GM23338 (cell line): ENCODE measurements around the gene TUB. TPM values are rescaled to one million over a fixed set of nuclear protein-coding genes. Genes with fewer than 3 reads are reported as not detected.

Experiments used
- ATAC-seq: fragments of 200-7000 bp; cut with Tn5 transposase; 3 replicates; pipeline ENCODE4 v1.9.1; 2020
- DNase-seq: peaks from one replicate; pipeline ENCODE4 v3.0.0-alpha.2; 2015; ENCODE audit warnings: low spot score
- H2AFZ ChIP-seq: fragments of 200-600 bp; sonication (generic); 2 replicates; pipeline ENCODE4 v1.8.0; 2016; ENCODE audit warnings: antibody characterized with exemption, mild to moderate bottlenecking, moderate library complexity
- H3F3A ChIP-seq: fragments of 200-600 bp; sonication (generic); replicated peaks from 2 replicates; pipeline ENCODE4 v1.8.0; 2017; ENCODE audit warnings: antibody characterized with exemption, mixed run types, low read depth
- H3K27ac ChIP-seq: fragments of 200-600 bp; sonication (generic); 2 replicates; pipeline ENCODE4 v1.6.1; 2016; ENCODE audit warnings: low read depth
- H3K27me3 ChIP-seq: fragments of 200-600 bp; sonication (generic); 2 replicates; pipeline ENCODE4 v1.8.0; 2016; ENCODE audit warnings: mild to moderate bottlenecking, mixed run types, moderate library complexity; ENCODE audit not compliant: insufficient read depth
- H3K36me3 ChIP-seq: fragments of 200-600 bp; sonication (generic); 2 replicates; pipeline ENCODE4 v1.8.0; 2016; ENCODE audit warnings: mild to moderate bottlenecking; ENCODE audit not compliant: insufficient read depth
- H3K4me1 ChIP-seq: fragments of 200-600 bp; sonication (generic); 2 replicates; pipeline ENCODE4 v1.8.0; 2016; ENCODE audit warnings: mild to moderate bottlenecking, moderate library complexity; ENCODE audit not compliant: insufficient read depth
- H3K4me2 ChIP-seq: fragments of 200-600 bp; sonication (generic); 2 replicates; pipeline ENCODE4 v1.7.1; 2017; ENCODE audit warnings: mixed run types
- H3K4me3 ChIP-seq: fragments of 200-600 bp; sonication (generic); 2 replicates; pipeline ENCODE4 v1.6.1; 2016; ENCODE audit warnings: mixed run types
- H3K79me2 ChIP-seq: fragments of 200-600 bp; sonication (generic); replicated peaks from 2 replicates; pipeline ENCODE4 v1.8.0; 2017; ENCODE audit warnings: mild to moderate bottlenecking; ENCODE audit not compliant: insufficient read depth
- H3K9me2 ChIP-seq: fragments of 200-600 bp; sonication (generic); 2 replicates; pipeline ENCODE4 v1.8.0; 2017; ENCODE audit not compliant: insufficient read depth
- H4K20me1 ChIP-seq: fragments of 200-600 bp; sonication (generic); replicated peaks from 2 replicates; pipeline ENCODE4 v1.8.0; 2017; ENCODE audit warnings: mild to moderate bottlenecking; ENCODE audit not compliant: insufficient read depth
- H3K27ac Mint-ChIP-seq: 2 replicates; pipeline ENCODE4 v1.8.0; 2020; ENCODE audit warnings: inconsistent platforms, mild to moderate bottlenecking, moderate library complexity, mixed read lengths
- H3K27me3 Mint-ChIP-seq: 3 replicates; pipeline ENCODE4 v1.8.0; 2022; ENCODE audit warnings: low read depth, mild to moderate bottlenecking, moderate library complexity, mixed read lengths, inconsistent platforms; ENCODE audit not compliant: insufficient read depth, poor library complexity
- H3K36me3 Mint-ChIP-seq: 3 replicates; pipeline ENCODE4 v1.8.0; 2021; ENCODE audit warnings: low read depth, mild to moderate bottlenecking, inconsistent platforms, moderate library complexity, mixed read lengths
- H3K4me1 Mint-ChIP-seq: 3 replicates; pipeline ENCODE4 v1.8.0; 2020; ENCODE audit warnings: mild to moderate bottlenecking, inconsistent platforms, mixed read lengths
- H3K4me3 Mint-ChIP-seq: 3 replicates; pipeline ENCODE4 v1.8.0; 2021; ENCODE audit warnings: moderate library complexity, mild to moderate bottlenecking, inconsistent platforms, mixed read lengths
- H3K9me3 Mint-ChIP-seq: 3 replicates; pipeline ENCODE4 v1.8.0; 2020; ENCODE audit warnings: moderate library complexity, mild to moderate bottlenecking, inconsistent platforms, mixed read lengths
- EZH2 ChIP-seq: fragments of 200-600 bp; sonication (generic); IDR thresholded peaks from one replicate; pipeline ENCODE4 v1.8.0; 2017; ENCODE audit warnings: antibody characterized with exemption, mild to moderate bottlenecking, low read depth; ENCODE audit not compliant: unreplicated experiment
- EZH2phosphoT487 ChIP-seq: fragments of 200-600 bp; sonication (generic); IDR thresholded peaks from one replicate; pipeline ENCODE4 v1.8.1; 2018; ENCODE audit warnings: antibody characterized with exemption; ENCODE audit not compliant: unreplicated experiment
- NANOG ChIP-seq: IDR thresholded peaks from 2 replicates; pipeline ENCODE4 v1.6.1; 2016; ENCODE audit warnings: antibody characterized with exemption, borderline replicate concordance
- POLR2AphosphoS5 ChIP-seq: IDR thresholded peaks from 2 replicates; pipeline ENCODE4 v1.6.1; 2016; ENCODE audit warnings: antibody characterized with exemption, low read depth
- polyA plus RNA-seq: library from polyadenylated mRNA; unstranded; fragments of >200 nt; fragmentation: Nextera tagmentation; extraction: Ambion mirVana; gene quantifications from 2 replicates; pipeline ENCODE4 v1.2.1, GENCODE V29; 2016
- total RNA-seq: library from RNA; depleted of rRNA; stranded (reverse); fragments of >200 nt; shearing (Covaris generic); gene quantifications from 2 replicates; pipeline ENCODE4 v1.2.3, GENCODE V29; 2014
- TF ChIP-seq, protein P1 (sequence below): fragments of 250-450 bp; sonication (Bioruptor Pico); IDR thresholded peaks from 2 replicates; pipeline ENCODE4 v1.5.0; 2020; ENCODE audit warnings: mild to moderate bottlenecking, moderate library complexity
- TF ChIP-seq, protein P2 (sequence below), 2 experiments: fragments of 200-600 bp in 1 of 2; sonication (generic) in 1 of 2; conservative IDR thresholded peaks; 2 replicates each; pipeline versions ENCODE4 v1.5.1 to v1.6.1; 2016 to 2017; ENCODE audit warnings: antibody characterized with exemption in 2 of 2, low read depth in 2 of 2, mild to moderate bottlenecking in 2 of 2, moderate library complexity in 1 of 2

The TUB gene
- total and polyA plus RNA-seq, 2 experiments from 2014 or later = 5.5 to 30.4 TPM

DNA sequence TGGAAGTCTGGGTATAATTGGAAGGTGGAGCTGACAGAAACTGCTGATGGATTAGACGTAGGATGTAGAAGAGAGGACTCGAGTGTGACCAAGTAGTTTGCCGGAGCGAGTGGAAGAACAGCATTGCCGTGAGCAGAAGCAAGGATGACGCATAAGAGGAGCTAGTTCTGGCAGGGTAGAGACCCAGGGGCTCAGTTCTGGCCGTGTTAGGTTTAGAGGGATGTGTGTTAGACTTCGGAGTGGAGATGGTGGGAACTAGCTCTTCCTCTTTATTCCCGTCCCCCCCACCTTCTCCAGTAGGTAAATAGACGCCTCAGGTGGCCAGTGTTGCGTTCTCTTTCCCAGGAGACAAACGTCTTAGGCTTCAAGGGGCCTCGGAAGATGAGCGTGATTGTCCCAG, 19.1 kb downstream of the TUB start:
- peaks cover 16% of the 10 kb centered on the region for H3K36me3 ChIP-seq
- H3K4me2 ChIP-seq = no peak overlapping the region
- no peak overlapping the region for H3K4me3 ChIP-seq
- Mint-ChIP-seq H3K36me3 (peaks cover 22% of the 10 kb centered on the region), H3K27ac (no peak overlapping the region), H3K9me3 (no peaks in the 10 kb centered on the region), H3K4me3 (no peak overlapping the region), H3K4me1 (no peaks in the 10 kb centered on the region), H3K27me3 (peaks cover 4% of the 10 kb centered on the region)
- no peak overlapping the region for H3K27ac ChIP-seq
- TF ChIP-seq EZH2phosphoT487 (no peak), EZH2 (no peak), POLR2AphosphoS5 (no peak), NANOG (no peak)
- TF ChIP-seq, protein P1, sequence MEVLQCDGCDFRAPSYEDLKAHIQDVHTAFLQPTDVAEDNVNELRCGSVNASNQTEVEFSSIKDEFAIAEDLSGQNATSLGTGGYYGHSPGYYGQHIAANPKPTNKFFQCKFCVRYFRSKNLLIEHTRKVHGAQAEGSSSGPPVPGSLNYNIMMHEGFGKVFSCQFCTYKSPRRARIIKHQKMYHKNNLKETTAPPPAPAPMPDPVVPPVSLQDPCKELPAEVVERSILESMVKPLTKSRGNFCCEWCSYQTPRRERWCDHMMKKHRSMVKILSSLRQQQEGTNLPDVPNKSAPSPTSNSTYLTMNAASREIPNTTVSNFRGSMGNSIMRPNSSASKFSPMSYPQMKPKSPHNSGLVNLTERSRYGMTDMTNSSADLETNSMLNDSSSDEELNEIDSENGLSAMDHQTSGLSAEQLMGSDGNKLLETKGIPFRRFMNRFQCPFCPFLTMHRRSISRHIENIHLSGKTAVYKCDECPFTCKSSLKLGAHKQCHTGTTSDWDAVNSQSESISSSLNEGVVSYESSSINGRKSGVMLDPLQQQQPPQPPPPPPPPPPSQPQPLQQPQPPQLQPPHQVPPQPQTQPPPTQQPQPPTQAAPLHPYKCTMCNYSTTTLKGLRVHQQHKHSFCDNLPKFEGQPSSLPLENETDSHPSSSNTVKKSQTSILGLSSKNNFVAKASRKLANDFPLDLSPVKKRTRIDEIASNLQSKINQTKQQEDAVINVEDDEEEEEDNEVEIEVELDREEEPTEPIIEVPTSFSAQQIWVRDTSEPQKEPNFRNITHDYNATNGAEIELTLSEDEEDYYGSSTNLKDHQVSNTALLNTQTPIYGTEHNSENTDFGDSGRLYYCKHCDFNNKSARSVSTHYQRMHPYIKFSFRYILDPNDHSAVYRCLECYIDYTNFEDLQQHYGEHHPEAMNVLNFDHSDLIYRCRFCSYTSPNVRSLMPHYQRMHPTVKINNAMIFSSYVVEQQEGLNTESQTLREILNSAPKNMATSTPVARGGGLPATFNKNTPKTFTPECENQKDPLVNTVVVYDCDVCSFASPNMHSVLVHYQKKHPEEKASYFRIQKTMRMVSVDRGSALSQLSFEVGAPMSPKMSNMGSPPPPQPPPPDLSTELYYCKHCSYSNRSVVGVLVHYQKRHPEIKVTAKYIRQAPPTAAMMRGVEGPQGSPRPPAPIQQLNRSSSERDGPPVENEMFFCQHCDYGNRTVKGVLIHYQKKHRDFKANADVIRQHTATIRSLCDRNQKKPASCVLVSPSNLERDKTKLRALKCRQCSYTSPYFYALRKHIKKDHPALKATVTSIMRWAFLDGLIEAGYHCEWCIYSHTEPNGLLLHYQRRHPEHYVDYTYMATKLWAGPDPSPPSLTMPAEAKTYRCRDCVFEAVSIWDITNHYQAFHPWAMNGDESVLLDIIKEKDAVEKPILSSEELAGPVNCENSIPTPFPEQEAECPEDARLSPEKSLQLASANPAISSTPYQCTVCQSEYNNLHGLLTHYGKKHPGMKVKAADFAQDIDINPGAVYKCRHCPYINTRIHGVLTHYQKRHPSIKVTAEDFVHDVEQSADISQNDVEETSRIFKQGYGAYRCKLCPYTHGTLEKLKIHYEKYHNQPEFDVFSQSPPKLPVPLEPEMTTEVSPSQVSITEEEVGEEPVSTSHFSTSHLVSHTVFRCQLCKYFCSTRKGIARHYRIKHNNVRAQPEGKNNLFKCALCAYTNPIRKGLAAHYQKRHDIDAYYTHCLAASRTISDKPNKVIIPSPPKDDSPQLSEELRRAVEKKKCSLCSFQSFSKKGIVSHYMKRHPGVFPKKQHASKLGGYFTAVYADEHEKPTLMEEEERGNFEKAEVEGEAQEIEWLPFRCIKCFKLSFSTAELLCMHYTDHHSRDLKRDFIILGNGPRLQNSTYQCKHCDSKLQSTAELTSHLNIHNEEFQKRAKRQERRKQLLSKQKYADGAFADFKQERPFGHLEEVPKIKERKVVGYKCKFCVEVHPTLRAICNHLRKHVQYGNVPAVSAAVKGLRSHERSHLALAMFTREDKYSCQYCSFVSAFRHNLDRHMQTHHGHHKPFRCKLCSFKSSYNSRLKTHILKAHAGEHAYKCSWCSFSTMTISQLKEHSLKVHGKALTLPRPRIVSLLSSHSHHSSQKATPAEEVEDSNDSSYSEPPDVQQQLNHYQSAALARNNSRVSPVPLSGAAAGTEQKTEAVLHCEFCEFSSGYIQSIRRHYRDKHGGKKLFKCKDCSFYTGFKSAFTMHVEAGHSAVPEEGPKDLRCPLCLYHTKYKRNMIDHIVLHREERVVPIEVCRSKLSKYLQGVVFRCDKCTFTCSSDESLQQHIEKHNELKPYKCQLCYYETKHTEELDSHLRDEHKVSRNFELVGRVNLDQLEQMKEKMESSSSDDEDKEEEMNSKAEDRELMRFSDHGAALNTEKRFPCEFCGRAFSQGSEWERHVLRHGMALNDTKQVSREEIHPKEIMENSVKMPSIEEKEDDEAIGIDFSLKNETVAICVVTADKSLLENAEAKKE (CRISPR knock-in tag) = no peak
- TF ChIP-seq, protein P2, sequence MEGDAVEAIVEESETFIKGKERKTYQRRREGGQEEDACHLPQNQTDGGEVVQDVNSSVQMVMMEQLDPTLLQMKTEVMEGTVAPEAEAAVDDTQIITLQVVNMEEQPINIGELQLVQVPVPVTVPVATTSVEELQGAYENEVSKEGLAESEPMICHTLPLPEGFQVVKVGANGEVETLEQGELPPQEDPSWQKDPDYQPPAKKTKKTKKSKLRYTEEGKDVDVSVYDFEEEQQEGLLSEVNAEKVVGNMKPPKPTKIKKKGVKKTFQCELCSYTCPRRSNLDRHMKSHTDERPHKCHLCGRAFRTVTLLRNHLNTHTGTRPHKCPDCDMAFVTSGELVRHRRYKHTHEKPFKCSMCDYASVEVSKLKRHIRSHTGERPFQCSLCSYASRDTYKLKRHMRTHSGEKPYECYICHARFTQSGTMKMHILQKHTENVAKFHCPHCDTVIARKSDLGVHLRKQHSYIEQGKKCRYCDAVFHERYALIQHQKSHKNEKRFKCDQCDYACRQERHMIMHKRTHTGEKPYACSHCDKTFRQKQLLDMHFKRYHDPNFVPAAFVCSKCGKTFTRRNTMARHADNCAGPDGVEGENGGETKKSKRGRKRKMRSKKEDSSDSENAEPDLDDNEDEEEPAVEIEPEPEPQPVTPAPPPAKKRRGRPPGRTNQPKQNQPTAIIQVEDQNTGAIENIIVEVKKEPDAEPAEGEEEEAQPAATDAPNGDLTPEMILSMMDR (conservative IDR thresholded peaks at IDR 0.05; ENCODE audit: low read depth in 2 of 2) = no peak
- H3K4me1 ChIP-seq = no peaks in the 10 kb centered on the region
- no peaks in the 10 kb centered on the region for H3F3A ChIP-seq
- ATAC-seq (no peak), DNase-seq (no peak)
- no peaks in the 10 kb centered on the region for H3K9me2 ChIP-seq
- no peak overlapping the region for H2AFZ ChIP-seq
- peaks cover 4% of the 10 kb centered on the region; the same call in 1 of the 2 replicates for H4K20me1 ChIP-seq
- H3K79me2 ChIP-seq = no peaks in the 10 kb centered on the region
- H3K27me3 ChIP-seq = no peaks in the 10 kb centered on the region
